Measurements from ENCODE around the gene NRG2.

Gene NRG2

DNA sequence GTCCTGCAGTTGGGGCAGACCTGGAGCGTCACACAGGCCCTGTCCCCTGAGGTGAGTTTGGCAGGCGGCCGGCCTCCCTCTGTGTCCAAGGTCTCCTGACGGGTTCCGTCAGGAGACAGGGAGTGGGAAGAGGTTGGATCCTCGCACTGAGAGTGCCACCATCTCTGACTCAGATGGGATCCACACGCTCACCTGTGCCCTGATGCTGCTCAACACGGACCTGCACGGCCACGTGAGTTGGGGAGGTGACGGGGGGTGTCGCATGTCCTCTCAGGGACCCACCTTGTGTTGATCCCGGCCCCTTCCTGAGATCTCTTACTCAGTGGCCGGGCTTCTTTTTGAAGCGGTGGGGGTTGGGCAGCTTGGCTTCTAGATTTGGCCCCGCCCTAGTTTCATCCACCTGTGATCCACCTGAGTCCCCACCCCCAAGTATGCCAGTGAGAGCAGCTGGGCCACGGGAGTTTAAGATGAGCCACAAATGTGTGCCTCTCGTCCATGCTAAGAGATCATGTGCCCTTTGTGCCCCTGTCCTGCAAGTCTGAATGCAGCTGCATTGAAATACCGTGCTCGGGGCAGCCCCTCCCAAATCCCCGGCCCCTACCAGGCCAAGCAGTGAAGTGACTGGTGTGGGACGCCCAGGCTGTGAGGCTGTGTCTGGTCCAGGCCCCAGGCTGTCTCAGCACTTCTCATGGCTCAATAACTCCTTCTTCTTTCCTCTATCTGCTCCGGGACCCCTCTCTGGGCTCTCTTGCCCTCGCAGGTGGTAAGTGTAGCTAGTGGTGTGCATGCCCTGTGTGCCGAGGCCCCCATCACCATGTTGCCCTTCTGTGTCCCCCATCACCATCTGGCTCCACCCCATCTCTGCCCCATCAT lies 220.3 kb downstream of the NRG2 start:
- DNase-seq (ENCODE audit: low read depth in 2 of 2), result no peak
- TF ChIP-seq CTCF (IDR thresholded peaks at IDR 0.05; ENCODE audit: low read depth, low read length), result no peak
- no peak overlapping the region for H3K4me3 ChIP-seq (replicated peaks in 1 of 2; ENCODE audit: low read depth in 2 of 2, low read length in 2 of 2)

DNA sequence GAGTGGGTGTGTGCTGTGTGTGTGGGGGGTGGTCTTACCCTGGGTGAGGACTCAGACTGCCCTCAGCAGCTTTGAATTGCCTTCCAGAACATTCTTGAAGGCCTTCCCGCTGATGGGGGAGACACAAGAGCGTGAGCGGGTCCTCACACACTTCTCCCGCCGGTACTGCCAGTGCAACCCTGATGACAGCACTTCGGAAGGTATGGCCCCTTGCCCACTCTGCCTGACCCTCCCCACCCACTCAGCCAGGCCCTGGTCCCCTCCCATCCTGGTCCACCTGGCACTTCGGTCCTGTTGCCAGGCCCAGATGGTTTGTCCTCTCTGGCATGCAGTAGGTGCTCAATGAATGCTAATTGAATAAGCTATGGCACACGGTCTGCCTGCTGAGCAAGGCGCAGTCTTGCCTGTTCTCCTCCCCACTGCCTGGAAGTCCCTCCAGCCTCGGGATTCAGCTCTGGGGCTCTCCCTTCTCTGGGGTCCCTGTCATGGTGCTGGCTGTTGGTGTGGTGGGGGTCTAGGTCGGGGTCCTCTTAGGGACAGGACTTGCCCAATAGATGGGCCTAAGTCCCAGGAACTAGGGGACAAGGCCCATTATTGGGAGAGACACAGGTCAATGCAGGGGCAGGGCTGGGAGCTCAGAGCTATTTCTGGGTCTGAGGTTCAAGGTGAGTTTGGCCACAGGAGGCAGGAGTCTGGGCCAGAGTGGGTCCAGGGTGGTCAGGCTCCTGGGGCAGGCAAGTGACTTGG lies 221.1 kb downstream of the NRG2 start:
- H3K4me3 ChIP-seq (replicated peaks in 1 of 2; ENCODE audit: low read depth in 2 of 2, low read length in 2 of 2), result no peak overlapping the region
- DNase-seq (ENCODE audit: low read depth in 2 of 2), result no peak
- no peak for TF ChIP-seq CTCF (IDR thresholded peaks at IDR 0.05; ENCODE audit: low read depth, low read length)

DNA sequence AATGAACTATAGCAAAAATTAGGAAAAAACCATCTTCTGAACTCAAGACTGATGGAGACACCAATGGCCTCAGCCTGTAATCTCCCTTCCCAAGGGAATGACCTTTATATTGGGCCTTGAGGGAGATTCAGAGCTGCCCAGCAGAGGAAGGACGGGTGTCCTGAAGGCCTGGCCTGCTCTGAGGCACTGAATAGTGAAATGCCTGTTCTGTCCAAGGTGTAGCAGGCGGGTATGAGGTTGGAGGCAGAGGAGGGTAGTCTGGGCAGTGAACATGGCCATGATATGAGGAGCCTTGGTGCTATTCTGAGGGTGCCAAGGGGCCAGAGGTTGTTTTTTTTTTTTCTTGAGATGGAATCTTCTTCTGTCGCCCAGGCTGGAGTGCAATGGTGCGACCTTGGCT lies 222.5 kb downstream of the NRG2 start:
- TF ChIP-seq CTCF (IDR thresholded peaks at IDR 0.05; ENCODE audit: low read depth, low read length), result no peak
- no peak for DNase-seq (ENCODE audit: low read depth in 2 of 2)
- no peak overlapping the region for H3K4me3 ChIP-seq (replicated peaks in 1 of 2; ENCODE audit: low read depth in 2 of 2, low read length in 2 of 2)

- no peak for DNase-seq (ENCODE audit: low read depth in 2 of 2)
- no peak overlapping the region for H3K4me3 ChIP-seq (replicated peaks in 1 of 2; ENCODE audit: low read depth in 2 of 2, low read length in 2 of 2)
- TF ChIP-seq CTCF (IDR thresholded peaks at IDR 0.05; ENCODE audit: low read depth, low read length), result no peak
Observed at GRCh38 chr5:139820130-139820529, 223.0 kb downstream of the NRG2 start.

DNA sequence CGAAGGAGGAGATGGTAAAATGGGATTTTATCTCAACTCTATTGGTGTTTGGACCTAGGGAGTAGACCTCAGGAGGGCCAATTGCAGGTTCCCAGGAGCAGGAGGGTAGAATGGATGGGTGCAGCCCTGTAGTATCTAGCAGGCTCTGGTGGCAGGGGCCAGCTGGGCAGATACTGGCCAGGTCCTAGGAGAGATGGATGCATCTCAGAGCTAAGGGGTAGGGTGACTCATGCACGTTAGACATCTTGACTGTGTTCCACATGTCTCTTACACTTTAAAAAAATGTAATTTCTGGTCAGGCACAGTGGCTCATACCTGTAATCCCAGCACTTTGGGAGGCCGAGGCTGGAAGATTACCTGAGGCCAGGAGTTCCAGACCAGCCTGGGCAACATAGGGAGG lies 225.1 kb downstream of the NRG2 start:
- TF ChIP-seq CTCF (IDR thresholded peaks at IDR 0.05; ENCODE audit: low read depth, low read length), result no peak

DNA sequence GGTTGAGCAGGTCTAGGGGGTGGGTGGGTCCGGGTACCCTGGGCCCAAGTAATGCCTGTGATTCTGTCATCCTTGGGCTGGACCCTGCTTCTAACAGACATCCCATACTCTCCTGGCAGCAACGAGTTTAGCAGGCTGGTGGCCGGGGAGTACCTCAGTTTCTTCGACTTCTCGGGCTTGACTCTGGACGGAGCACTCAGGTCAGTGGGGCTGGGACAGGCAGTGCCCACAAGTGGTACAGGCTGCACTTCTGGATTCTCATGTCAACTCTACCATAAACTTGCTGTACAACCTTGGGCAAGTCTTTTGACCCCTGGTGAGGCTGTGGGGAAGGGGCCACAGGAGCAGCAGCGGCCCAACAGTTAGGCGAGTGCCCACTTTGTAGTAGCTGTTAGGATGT lies 225.7 kb downstream of the NRG2 start:
- no peak overlapping the region for H3K4me3 ChIP-seq (replicated peaks in 1 of 2; ENCODE audit: low read depth in 2 of 2, low read length in 2 of 2)
- no peak for DNase-seq (ENCODE audit: low read depth in 2 of 2)
- TF ChIP-seq CTCF (IDR thresholded peaks at IDR 0.05; ENCODE audit: low read depth, low read length), result no peak

More for the DNA sequence above, 225.1 kb downstream of the NRG2 start:
- no peak for DNase-seq (ENCODE audit: low read depth in 2 of 2)
- no peak overlapping the region for H3K4me3 ChIP-seq (replicated peaks in 1 of 2; ENCODE audit: low read depth in 2 of 2, low read length in 2 of 2)
